ENCODE data around the gene PDCD7.
"Not testable (repeated sequence)": the region's sequence is repeated elsewhere in the genome, so short reads cannot be mapped to it uniquely, and the experiment has no call there.

PDCD7 gene

GRCh38 chr15:65091946-65092770 is 41.5 kb downstream of the PDCD7 start:
- DNase-seq (ENCODE audit: low spot score): no peak

- no peak for DNase-seq (ENCODE audit: low spot score)
Measured at GRCh38 chr15:65089206-65089824, 44.3 kb downstream of the PDCD7 start.

GRCh38 chr15:65088643-65089021 is 45.0 kb downstream of the PDCD7 start:
- DNase-seq (ENCODE audit: low spot score): no peak

GRCh38 chr15:65087873-65088642 is 45.5 kb downstream of the PDCD7 start:
- DNase-seq (ENCODE audit: low spot score): no peak

- no peak for DNase-seq (ENCODE audit: low spot score)
Measured at GRCh38 chr15:65087411-65087810, 46.2 kb downstream of the PDCD7 start.

- no peak for DNase-seq (ENCODE audit: low spot score)
Measured at GRCh38 chr15:65086680-65087111, 46.9 kb downstream of the PDCD7 start.

GRCh38 chr15:65085990-65086679 is 47.5 kb downstream of the PDCD7 start:
- peak; percentile 72 for DNase-seq (ENCODE audit: low spot score)

GRCh38 chr15:65085207-65085753 is 48.3 kb downstream of the PDCD7 start:
- no peak for DNase-seq (ENCODE audit: low spot score)

- DNase-seq (ENCODE audit: low spot score): no peak
Measured at GRCh38 chr15:65084500-65085206, 49.0 kb downstream of the PDCD7 start.

GRCh38 chr15:65083262-65083701 is 50.3 kb downstream of the PDCD7 start:
- no peak for DNase-seq (ENCODE audit: low spot score)

- peak; percentile 69 for DNase-seq (ENCODE audit: low spot score)
Measured at GRCh38 chr15:65082303-65082953, 51.2 kb downstream of the PDCD7 start.

GRCh38 chr15:65081758-65082157 is 51.9 kb downstream of the PDCD7 start:
- DNase-seq (ENCODE audit: low spot score): no peak

GRCh38 chr15:65081270-65081669 is 52.3 kb downstream of the PDCD7 start:
- no peak for DNase-seq (ENCODE audit: low spot score)

- DNase-seq (ENCODE audit: low spot score): no peak
Measured at GRCh38 chr15:65079580-65079979, 54.0 kb downstream of the PDCD7 start.

- peak; percentile 73 for DNase-seq (ENCODE audit: low spot score)
Measured at GRCh38 chr15:65077981-65078352, 55.6 kb downstream of the PDCD7 start.

GRCh38 chr15:65077291-65077980 is 56.2 kb downstream of the PDCD7 start:
- DNase-seq (ENCODE audit: low spot score): no peak

- no peak for DNase-seq (ENCODE audit: low spot score)
Measured at GRCh38 chr15:65076486-65077290, 56.9 kb downstream of the PDCD7 start, which contains the start of gene KBTBD13. Gene KBTBD13, plus strand, starts transcription at chr15:65076746. Its CDS starts 70 bp downstream, at chr15:65076816.

GRCh38 chr15:65075607-65076395 is 57.8 kb downstream of the PDCD7 start:
- DNase-seq (ENCODE audit: low spot score): not testable (repeated sequence)

Data from iPS-NIHi11 (cell line).